ENCODE measurements around the gene ABLIM1. TPM values are rescaled to one million over a fixed set of nuclear protein-coding genes. Genes with fewer than 3 reads are reported as not detected.

ABLIM1 gene
- 45.1 and 46.6 TPM in 2 replicates for total RNA-seq (2014; rRNA removed; shearing (Covaris generic))
- 18.5 and 21.9 TPM in 2 replicates for polyA plus RNA-seq (2016; fragmentation: Nextera tagmentation; extraction: Ambion mirVana)
- long read RNA-seq, partial matches to known transcripts = 1 of 23 reads
- long read RNA-seq, other reads (novel, unspliced or antisense) = 22 of 23 reads

DNA sequence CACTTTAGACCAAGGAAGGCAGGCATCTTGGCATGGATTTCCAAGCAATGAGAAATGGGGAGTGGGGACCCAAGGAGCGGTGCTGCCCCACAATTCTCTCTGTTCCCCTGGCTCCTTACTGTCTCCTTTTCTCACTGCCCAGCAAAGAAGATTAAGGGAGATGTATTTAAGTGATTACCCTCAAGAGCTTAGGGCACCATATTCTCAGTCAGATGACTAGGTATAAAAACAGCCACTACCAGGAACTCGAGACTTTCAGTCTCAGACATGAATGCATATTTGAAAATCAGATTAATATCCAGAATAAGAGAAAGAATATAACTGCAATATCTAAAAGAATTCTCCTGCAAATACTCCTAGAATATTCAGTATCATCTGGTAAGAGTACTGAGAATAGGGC is at the start of gene ABLIM1:
TSS of gene ABLIM1 (minus strand) at position 101 of the 400 bp plus-strand sequence. CDS start at position 26, 75 bp downstream.
- no peaks in the 10 kb centered on the region for H3K9me3 Mint-ChIP-seq
- Histone ChIP-seq H3K4me2 (no peak within 1 kb of the TSS), H3K4me3 (no peak within 1 kb of the TSS), H2AFZ (no peak within 1 kb of the TSS; the same call in 1 of the 2 replicates), H3K79me2 (replicated peaks; ENCODE audit: insufficient read depth) (no peaks in the 10 kb centered on the region), H4K20me1 (replicated peaks; ENCODE audit: insufficient read depth) (no peaks in the 10 kb centered on the region), H3K36me3 (ENCODE audit: insufficient read depth) (no peaks in the 10 kb centered on the region), H3K27ac (ENCODE audit: low read depth) (no peak within 1 kb of the TSS), H3F3A (replicated peaks; ENCODE audit: low read depth) (no peaks in the 10 kb centered on the region), H3K27me3 (ENCODE audit: insufficient read depth) (no peaks in the 10 kb centered on the region), H3K4me1 (ENCODE audit: insufficient read depth) (peaks cover 8% of the 10 kb centered on the region), H3K9me2 (ENCODE audit: insufficient read depth) (no peaks in the 10 kb centered on the region)
- DNase-seq (ENCODE audit: low spot score) (no peak), ATAC-seq (no peak)
- H3K27ac Mint-ChIP-seq = no peak within 1 kb of the TSS
- no peaks in the 10 kb centered on the region for H3K36me3 Mint-ChIP-seq (ENCODE audit: low read depth)
- H3K27me3 Mint-ChIP-seq (ENCODE audit: insufficient read depth, low read depth, poor library complexity) = peaks cover 10% of the 10 kb centered on the region
- H3K4me1 Mint-ChIP-seq = peaks cover 10% of the 10 kb centered on the region
- H3K4me3 Mint-ChIP-seq = no peak within 1 kb of the TSS
- TF ChIP-seq, protein P1, sequence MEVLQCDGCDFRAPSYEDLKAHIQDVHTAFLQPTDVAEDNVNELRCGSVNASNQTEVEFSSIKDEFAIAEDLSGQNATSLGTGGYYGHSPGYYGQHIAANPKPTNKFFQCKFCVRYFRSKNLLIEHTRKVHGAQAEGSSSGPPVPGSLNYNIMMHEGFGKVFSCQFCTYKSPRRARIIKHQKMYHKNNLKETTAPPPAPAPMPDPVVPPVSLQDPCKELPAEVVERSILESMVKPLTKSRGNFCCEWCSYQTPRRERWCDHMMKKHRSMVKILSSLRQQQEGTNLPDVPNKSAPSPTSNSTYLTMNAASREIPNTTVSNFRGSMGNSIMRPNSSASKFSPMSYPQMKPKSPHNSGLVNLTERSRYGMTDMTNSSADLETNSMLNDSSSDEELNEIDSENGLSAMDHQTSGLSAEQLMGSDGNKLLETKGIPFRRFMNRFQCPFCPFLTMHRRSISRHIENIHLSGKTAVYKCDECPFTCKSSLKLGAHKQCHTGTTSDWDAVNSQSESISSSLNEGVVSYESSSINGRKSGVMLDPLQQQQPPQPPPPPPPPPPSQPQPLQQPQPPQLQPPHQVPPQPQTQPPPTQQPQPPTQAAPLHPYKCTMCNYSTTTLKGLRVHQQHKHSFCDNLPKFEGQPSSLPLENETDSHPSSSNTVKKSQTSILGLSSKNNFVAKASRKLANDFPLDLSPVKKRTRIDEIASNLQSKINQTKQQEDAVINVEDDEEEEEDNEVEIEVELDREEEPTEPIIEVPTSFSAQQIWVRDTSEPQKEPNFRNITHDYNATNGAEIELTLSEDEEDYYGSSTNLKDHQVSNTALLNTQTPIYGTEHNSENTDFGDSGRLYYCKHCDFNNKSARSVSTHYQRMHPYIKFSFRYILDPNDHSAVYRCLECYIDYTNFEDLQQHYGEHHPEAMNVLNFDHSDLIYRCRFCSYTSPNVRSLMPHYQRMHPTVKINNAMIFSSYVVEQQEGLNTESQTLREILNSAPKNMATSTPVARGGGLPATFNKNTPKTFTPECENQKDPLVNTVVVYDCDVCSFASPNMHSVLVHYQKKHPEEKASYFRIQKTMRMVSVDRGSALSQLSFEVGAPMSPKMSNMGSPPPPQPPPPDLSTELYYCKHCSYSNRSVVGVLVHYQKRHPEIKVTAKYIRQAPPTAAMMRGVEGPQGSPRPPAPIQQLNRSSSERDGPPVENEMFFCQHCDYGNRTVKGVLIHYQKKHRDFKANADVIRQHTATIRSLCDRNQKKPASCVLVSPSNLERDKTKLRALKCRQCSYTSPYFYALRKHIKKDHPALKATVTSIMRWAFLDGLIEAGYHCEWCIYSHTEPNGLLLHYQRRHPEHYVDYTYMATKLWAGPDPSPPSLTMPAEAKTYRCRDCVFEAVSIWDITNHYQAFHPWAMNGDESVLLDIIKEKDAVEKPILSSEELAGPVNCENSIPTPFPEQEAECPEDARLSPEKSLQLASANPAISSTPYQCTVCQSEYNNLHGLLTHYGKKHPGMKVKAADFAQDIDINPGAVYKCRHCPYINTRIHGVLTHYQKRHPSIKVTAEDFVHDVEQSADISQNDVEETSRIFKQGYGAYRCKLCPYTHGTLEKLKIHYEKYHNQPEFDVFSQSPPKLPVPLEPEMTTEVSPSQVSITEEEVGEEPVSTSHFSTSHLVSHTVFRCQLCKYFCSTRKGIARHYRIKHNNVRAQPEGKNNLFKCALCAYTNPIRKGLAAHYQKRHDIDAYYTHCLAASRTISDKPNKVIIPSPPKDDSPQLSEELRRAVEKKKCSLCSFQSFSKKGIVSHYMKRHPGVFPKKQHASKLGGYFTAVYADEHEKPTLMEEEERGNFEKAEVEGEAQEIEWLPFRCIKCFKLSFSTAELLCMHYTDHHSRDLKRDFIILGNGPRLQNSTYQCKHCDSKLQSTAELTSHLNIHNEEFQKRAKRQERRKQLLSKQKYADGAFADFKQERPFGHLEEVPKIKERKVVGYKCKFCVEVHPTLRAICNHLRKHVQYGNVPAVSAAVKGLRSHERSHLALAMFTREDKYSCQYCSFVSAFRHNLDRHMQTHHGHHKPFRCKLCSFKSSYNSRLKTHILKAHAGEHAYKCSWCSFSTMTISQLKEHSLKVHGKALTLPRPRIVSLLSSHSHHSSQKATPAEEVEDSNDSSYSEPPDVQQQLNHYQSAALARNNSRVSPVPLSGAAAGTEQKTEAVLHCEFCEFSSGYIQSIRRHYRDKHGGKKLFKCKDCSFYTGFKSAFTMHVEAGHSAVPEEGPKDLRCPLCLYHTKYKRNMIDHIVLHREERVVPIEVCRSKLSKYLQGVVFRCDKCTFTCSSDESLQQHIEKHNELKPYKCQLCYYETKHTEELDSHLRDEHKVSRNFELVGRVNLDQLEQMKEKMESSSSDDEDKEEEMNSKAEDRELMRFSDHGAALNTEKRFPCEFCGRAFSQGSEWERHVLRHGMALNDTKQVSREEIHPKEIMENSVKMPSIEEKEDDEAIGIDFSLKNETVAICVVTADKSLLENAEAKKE (CRISPR knock-in tag; IDR thresholded peaks at IDR 0.05) = no peak
- TF ChIP-seq ZNF114 (CRISPR knock-in tag; IDR thresholded peaks at IDR 0.05) (no peak), POLR2AphosphoS5 (IDR thresholded peaks at IDR 0.05; ENCODE audit: low read depth) (no peak), EZH2 (IDR thresholded peaks at IDR 0.05; ENCODE audit: low read depth, unreplicated experiment) (no peak), EZH2phosphoT487 (IDR thresholded peaks at IDR 0.05; ENCODE audit: unreplicated experiment) (no peak), STAT1 (IDR thresholded peaks at IDR 0.05; ENCODE audit: unreplicated experiment) (no peak), NANOG (IDR thresholded peaks at IDR 0.05; ENCODE audit: borderline replicate concordance) (no peak), ZNF331 (CRISPR knock-in tag; IDR thresholded peaks at IDR 0.05; ENCODE audit: low read depth) (no peak), CREB1 (CRISPR knock-in tag; IDR thresholded peaks at IDR 0.05; ENCODE audit: low read depth) (no peak), JUNB (IDR thresholded peaks at IDR 0.05; ENCODE audit: unreplicated experiment) (no peak)
- TF ChIP-seq, protein P2, sequence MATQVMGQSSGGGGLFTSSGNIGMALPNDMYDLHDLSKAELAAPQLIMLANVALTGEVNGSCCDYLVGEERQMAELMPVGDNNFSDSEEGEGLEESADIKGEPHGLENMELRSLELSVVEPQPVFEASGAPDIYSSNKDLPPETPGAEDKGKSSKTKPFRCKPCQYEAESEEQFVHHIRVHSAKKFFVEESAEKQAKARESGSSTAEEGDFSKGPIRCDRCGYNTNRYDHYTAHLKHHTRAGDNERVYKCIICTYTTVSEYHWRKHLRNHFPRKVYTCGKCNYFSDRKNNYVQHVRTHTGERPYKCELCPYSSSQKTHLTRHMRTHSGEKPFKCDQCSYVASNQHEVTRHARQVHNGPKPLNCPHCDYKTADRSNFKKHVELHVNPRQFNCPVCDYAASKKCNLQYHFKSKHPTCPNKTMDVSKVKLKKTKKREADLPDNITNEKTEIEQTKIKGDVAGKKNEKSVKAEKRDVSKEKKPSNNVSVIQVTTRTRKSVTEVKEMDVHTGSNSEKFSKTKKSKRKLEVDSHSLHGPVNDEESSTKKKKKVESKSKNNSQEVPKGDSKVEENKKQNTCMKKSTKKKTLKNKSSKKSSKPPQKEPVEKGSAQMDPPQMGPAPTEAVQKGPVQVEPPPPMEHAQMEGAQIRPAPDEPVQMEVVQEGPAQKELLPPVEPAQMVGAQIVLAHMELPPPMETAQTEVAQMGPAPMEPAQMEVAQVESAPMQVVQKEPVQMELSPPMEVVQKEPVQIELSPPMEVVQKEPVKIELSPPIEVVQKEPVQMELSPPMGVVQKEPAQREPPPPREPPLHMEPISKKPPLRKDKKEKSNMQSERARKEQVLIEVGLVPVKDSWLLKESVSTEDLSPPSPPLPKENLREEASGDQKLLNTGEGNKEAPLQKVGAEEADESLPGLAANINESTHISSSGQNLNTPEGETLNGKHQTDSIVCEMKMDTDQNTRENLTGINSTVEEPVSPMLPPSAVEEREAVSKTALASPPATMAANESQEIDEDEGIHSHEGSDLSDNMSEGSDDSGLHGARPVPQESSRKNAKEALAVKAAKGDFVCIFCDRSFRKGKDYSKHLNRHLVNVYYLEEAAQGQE (IDR thresholded peaks at IDR 0.05; ENCODE audit: unreplicated experiment) = no peak
- TF ChIP-seq, protein P3, sequence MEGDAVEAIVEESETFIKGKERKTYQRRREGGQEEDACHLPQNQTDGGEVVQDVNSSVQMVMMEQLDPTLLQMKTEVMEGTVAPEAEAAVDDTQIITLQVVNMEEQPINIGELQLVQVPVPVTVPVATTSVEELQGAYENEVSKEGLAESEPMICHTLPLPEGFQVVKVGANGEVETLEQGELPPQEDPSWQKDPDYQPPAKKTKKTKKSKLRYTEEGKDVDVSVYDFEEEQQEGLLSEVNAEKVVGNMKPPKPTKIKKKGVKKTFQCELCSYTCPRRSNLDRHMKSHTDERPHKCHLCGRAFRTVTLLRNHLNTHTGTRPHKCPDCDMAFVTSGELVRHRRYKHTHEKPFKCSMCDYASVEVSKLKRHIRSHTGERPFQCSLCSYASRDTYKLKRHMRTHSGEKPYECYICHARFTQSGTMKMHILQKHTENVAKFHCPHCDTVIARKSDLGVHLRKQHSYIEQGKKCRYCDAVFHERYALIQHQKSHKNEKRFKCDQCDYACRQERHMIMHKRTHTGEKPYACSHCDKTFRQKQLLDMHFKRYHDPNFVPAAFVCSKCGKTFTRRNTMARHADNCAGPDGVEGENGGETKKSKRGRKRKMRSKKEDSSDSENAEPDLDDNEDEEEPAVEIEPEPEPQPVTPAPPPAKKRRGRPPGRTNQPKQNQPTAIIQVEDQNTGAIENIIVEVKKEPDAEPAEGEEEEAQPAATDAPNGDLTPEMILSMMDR (conservative IDR thresholded peaks at IDR 0.05; ENCODE audit: low read depth in 2 of 2) = no peak
- TF ChIP-seq, protein P4, sequence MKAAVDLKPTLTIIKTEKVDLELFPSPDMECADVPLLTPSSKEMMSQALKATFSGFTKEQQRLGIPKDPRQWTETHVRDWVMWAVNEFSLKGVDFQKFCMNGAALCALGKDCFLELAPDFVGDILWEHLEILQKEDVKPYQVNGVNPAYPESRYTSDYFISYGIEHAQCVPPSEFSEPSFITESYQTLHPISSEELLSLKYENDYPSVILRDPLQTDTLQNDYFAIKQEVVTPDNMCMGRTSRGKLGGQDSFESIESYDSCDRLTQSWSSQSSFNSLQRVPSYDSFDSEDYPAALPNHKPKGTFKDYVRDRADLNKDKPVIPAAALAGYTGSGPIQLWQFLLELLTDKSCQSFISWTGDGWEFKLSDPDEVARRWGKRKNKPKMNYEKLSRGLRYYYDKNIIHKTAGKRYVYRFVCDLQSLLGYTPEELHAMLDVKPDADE (IDR thresholded peaks at IDR 0.05) = no peak
